Ectodermal cell (in vitro differentiated cells): ENCODE results near the gene RRAS.
"Not testable (repeated sequence)": the region's sequence is repeated elsewhere in the genome, so short reads cannot be mapped to it uniquely, and the experiment has no call there.

ENCODE experiments used
- H3K27ac ChIP-seq: 2 replicates; pipeline ENCODE4 v1.7.0; 2013; ENCODE audit warnings: mild to moderate bottlenecking, low read depth, low read length; ENCODE audit not compliant: insufficient read depth, poor library complexity, severe bottlenecking
- H3K27me3 ChIP-seq: 2 replicates; pipeline ENCODE4 v1.7.0; 2013; ENCODE audit warnings: mild to moderate bottlenecking, low read length; ENCODE audit not compliant: insufficient read depth, control insufficient read depth, poor library complexity, severe bottlenecking
- H3K36me3 ChIP-seq: one replicate; pipeline ENCODE4 v1.7.0; 2013; ENCODE audit warnings: low read length; ENCODE audit not compliant: control insufficient read depth, insufficient read depth
- H3K4me1 ChIP-seq: one replicate; pipeline ENCODE4 v1.7.0; 2013; ENCODE audit warnings: low read length; ENCODE audit not compliant: control insufficient read depth, insufficient read depth
- H3K4me3 ChIP-seq: 2 replicates; pipeline ENCODE4 v1.7.0; 2013; ENCODE audit warnings: low read depth, low read length, control low read depth; ENCODE audit not compliant: insufficient read depth
- H3K9me3 ChIP-seq: 2 replicates; pipeline ENCODE4 v1.7.0; 2013; ENCODE audit warnings: mild to moderate bottlenecking, low read length, moderate library complexity; ENCODE audit not compliant: control insufficient read depth
- WGBS, 2 experiments: methylation state at CpG; one replicate each; pipeline ENCODE4 v1.1.7; 2013; ENCODE audit warnings: missing lambda C conversion rate in 2 of 2; 5-methylcytosine and 5-hydroxymethylcytosine counted together

The RRAS gene

DNA sequence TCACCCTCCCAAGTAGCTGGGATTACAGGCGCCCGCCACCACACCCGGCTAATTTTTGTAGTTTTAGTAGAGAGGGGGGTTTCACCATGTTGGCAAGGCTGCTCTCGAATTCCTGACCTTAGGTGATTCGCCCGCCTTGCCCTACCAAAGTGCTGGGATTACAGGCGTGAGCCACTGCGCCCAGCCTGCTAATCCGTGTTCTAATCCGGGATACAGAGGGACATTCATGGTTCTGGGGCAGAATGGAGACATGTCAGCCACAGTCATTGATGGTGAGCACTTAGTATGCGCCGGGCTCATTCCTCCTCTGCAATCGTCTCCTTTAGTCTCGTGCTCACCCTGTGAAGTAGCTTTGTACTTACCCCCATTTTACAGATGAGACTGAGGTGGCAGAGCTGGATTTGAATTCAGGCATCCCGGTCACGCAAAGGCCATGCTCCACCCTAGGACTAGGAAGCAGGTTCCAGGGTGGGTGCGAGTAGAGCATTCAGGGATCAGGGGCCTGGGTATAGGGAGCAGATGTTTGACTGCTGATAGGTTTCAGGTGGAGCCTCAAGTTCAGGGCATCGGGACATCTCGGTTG is 8.2 kb downstream of the RRAS start:
- Histone ChIP-seq H3K36me3 (no peaks in the 10 kb centered on the region), H3K27ac (no peak overlapping the region), H3K4me1 (peaks cover 14% of the 10 kb centered on the region), H3K9me3 (no peaks in the 10 kb centered on the region), H3K4me3 (no peak overlapping the region), H3K27me3 (no peaks in the 10 kb centered on the region)
- WGBS, 2 experiments = 94% methylated on average over 19 of the region's 19 CpGs

DNA sequence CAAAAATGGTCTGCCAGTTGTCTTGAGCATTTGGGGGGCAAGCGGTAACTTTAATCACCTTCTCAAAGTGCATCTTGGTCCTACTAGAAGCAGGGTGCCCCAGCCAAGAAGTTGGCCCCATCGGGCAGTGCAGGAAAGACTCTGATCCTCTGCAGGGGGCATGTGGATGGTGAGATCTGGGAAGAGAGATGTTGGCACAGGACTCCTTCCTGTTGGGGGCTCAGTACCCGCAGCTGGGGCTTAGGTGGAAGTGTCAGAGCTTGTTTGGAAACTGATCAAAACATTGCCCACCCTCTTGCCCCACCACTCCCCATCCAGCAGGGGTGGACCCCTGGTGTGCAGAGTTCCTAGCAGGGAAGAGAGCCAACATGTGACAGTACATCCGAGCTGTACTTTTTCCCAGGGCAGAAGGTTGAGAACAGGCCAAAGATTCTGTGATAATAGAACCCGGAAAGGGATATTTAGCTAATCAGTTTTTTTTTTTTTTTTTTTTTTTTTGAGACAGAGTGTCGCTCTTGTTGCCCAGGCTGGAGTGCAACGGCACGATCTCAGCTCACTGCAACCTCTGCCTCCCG is 8.8 kb downstream of the RRAS start:
- no peak overlapping the region for H3K4me3 ChIP-seq
- 79 to 88% methylated on average over 9 of the region's 9 CpGs for WGBS, 2 experiments
- H3K4me1 ChIP-seq = peaks cover 8% of the 10 kb centered on the region
- no peak overlapping the region for H3K27ac ChIP-seq
- peaks cover 4% of the 10 kb centered on the region for H3K36me3 ChIP-seq
- H3K9me3 ChIP-seq = no peaks in the 10 kb centered on the region
- no peaks in the 10 kb centered on the region for H3K27me3 ChIP-seq

DNA sequence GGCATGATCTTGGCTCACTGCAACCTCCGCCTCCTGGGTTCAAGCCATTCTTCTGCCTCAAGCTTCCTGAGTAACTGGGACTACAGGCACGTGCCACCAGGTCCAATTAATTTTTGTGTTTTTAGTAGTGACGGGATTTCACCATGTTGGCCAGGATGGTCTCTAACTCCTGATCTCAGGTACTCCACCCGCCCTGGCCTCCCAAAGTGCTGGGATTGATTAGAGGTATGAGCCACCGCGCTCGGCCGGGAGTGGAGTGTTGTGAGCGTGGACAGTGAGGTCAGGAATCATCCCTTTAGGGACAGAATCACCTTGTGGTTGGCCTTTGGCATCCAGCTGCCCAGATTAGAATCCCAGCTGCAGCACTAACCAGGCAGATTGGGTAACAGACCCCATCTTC is 10.3 kb downstream of the RRAS start:
- no peaks in the 10 kb centered on the region for H3K27me3 ChIP-seq
- H3K4me3 ChIP-seq = no peak overlapping the region
- no peak overlapping the region for H3K27ac ChIP-seq
- H3K9me3 ChIP-seq = no peaks in the 10 kb centered on the region
- 92 to 98% methylated on average over 9 of the region's 9 CpGs for WGBS, 2 experiments
- H3K4me1 ChIP-seq = peaks cover 4% of the 10 kb centered on the region
- H3K36me3 ChIP-seq = peaks cover 8% of the 10 kb centered on the region

DNA sequence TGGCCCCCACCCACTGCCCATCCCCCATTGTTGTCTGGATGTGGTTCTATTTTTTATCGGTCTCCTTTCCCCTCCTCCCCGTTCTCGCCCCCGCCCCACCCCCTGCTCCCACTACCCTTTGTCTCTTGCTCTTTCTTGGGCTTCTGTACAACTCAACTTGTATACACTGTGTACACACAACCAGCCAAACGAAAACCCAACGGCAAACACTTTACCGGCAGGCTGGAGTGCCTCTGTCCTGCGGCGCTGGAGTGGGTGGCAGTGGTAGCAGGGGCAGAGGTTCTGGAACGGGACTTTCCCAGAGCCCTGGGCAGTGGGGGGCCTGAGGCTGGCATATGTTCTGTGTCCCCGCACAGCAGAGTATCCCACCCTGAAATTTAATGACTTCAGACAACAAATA is 13.7 kb downstream of the RRAS start:
- Histone ChIP-seq H3K27ac (no peak overlapping the region), H3K36me3 (peaks cover 14% of the 10 kb centered on the region), H3K9me3 (no peaks in the 10 kb centered on the region), H3K4me1 (peaks cover 4% of the 10 kb centered on the region), H3K27me3 (no peaks in the 10 kb centered on the region), H3K4me3 (no peak overlapping the region)
- WGBS, 2 experiments = 94 to 97% methylated on average over 11 of the region's 11 CpGs

DNA sequence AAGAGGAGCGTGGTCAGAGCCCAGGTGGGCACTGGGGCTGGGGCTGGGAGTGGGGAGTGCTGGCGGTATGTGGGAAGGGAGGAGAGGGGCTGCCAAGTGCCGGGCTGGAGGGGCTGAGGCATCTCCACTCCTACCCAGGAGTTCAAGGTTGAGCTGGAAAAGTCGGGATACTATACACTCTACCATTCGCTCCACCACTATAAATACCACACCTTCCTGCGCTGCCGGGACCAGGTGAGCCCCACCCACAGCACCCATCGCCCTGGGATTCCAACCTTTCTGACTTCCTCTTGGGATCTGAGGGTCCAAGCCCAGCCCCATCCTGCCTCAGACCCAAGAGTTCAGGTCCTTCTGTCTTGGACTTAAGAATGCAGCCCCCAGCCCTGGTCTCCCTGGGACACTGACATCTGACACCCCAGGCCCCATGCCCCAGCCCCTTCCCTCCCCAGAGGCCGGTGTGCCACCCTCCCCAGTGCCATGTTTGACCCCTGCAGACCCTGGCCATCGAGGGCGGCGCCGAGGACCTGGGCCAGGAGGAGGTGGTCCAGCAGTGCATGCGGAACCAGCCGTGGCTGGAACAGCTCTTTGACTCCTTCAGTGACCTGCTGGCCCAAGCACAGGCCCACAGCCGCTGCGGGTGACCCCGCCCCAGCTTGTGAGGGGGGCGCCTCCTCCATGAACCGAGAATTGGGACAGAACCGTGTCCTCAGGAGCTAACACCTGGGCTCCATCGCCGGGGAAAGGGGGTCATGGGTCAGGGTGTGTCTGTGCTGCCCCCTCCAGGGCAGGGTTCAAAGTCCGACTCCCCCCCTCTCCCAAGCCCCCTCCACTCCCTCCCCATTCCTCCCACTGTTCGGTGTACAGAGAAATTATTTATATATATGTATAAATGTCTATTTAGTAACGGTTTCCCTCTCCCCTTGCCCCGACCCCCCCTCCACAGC is 14.7 kb downstream of the RRAS start:
- Histone ChIP-seq H3K36me3 (peaks cover 19% of the 10 kb centered on the region), H3K4me3 (no peak overlapping the region), H3K4me1 (no peaks in the 10 kb centered on the region), H3K27me3 (no peaks in the 10 kb centered on the region), H3K9me3 (no peaks in the 10 kb centered on the region), H3K27ac (no peak overlapping the region)
- 95 to 96% methylated on average over 23 to 24 of the region's 27 CpGs for WGBS, 2 experiments

- H3K4me3 ChIP-seq, H3K27me3 ChIP-seq, H3K27ac ChIP-seq, H3K9me3 ChIP-seq, H3K4me1 ChIP-seq: not testable (repeated sequence)
- peaks cover 52% of the 10 kb centered on the region for H3K36me3 ChIP-seq
- WGBS, 2 experiments = 95 to 97% methylated on average over 13 of the region's 13 CpGs
Measured at GRCh38 chr19:49617860-49618259, 22.1 kb downstream of the RRAS start.

DNA sequence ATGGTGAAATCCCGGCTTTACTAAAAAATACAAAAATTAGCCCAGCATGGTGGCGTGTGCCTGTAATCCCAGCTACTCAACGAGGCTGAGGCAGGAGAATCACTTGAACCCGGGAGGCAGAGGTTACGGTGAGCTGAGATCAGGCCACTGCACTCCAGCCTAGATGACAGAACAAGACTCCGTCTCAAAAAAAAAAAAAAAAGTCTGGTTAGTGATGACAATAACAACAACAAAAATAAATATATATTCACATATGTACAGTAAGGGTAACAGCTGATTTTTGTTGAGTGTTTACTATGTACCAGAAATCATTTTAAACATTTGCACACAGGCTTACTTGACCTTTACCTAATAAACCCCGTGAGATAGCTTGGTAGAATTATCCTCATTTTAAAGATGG is 23.0 kb downstream of the RRAS start:
- no peaks in the 10 kb centered on the region for H3K9me3 ChIP-seq
- H3K4me3 ChIP-seq = no peak overlapping the region
- 96% methylated on average over 6 of the region's 7 CpGs for WGBS, 2 experiments
- peaks cover 52% of the 10 kb centered on the region for H3K36me3 ChIP-seq
- no peaks in the 10 kb centered on the region for H3K4me1 ChIP-seq
- H3K27me3 ChIP-seq = no peaks in the 10 kb centered on the region
- no peak overlapping the region for H3K27ac ChIP-seq

- no peaks in the 10 kb centered on the region for H3K27me3 ChIP-seq
- 94 to 96% methylated on average over 7 of the region's 7 CpGs for WGBS, 2 experiments
- H3K4me1 ChIP-seq = no peaks in the 10 kb centered on the region
- no peak overlapping the region for H3K4me3 ChIP-seq
- H3K36me3 ChIP-seq = peaks cover 49% of the 10 kb centered on the region
- H3K27ac ChIP-seq = no peak overlapping the region
- H3K9me3 ChIP-seq = no peaks in the 10 kb centered on the region
Measured at GRCh38 chr19:49616532-49616931, 23.4 kb downstream of the RRAS start.

DNA sequence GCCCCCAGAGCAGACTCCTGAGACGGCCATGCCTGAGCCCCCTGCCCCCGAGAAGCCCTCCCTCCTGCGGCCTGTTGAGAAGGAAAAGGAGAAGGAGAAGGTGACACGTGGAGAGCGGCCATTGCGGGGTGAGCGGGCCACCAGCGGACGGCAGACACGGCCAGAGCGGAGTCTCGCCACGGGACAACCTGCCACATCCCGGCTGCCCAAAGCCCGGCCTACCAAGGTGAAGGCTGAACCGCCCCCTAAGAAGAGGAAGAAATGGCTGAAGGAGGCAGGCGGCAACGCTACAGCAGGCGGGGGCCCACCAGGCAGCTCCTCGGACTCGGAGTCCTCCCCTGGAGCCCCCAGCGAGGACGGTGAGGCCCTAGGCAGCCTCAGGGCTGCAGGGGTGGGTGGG is 24.1 kb downstream of the RRAS start:
- 96 to 97% methylated on average over 23 of the region's 23 CpGs for WGBS, 2 experiments

GRCh38 chr19:49614096-49614833 is 25.7 kb downstream of the RRAS start:
- H3K36me3 ChIP-seq = peaks cover 39% of the 10 kb centered on the region
- H3K27ac ChIP-seq = no peak overlapping the region
- H3K4me3 ChIP-seq = no peak overlapping the region
- H3K9me3 ChIP-seq = no peaks in the 10 kb centered on the region
- no peaks in the 10 kb centered on the region for H3K27me3 ChIP-seq
- no peaks in the 10 kb centered on the region for H3K4me1 ChIP-seq
- WGBS, 2 experiments = 95 to 96% methylated on average over 19 of the region's 19 CpGs

More for the DNA sequence above, 24.1 kb downstream of the RRAS start:
- Histone ChIP-seq H3K27ac (no peak overlapping the region), H3K36me3 (peaks cover 46% of the 10 kb centered on the region), H3K27me3 (no peaks in the 10 kb centered on the region), H3K9me3 (no peaks in the 10 kb centered on the region), H3K4me3 (no peak overlapping the region), H3K4me1 (no peaks in the 10 kb centered on the region)
